WI38 (cell line): ENCODE data around the gene SNAPIN.
"Not testable (repeated sequence)": the region's sequence is repeated elsewhere in the genome, so short reads cannot be mapped to it uniquely, and the experiment has no call there.

Experiments
- H3K4me3 ChIP-seq: 2 replicates; pipeline ENCODE4 v1.5.1; 2011; ENCODE audit warnings: low read depth, mild to moderate bottlenecking, control low read depth, low read length
- TF ChIP-seq, protein P1 (sequence below): IDR thresholded peaks from 2 replicates; pipeline ENCODE4 v1.5.1; 2012; ENCODE audit warnings: low read depth, mild to moderate bottlenecking, control low read depth, low read length

Gene SNAPIN

DNA sequence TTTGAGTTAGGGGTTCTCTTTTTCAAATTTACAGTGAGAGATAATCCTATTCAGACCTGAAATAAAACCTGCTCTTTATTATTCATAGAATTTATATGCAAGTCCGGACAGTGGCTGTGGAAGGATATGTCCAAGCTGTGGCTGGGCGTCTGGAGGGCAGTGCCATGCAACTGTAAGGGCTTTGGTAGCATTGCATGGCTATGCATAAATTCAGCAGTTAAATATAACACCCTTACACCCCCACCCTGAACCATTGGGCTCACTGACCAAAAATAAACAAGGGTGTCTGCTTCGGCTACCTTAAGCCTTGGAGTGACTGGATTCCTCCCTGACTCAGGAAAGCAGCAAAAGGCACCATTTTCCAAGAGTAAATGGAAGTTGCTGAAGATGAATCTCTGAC lies 19.2 kb upstream of the SNAPIN start:
- TF ChIP-seq, protein P1, sequence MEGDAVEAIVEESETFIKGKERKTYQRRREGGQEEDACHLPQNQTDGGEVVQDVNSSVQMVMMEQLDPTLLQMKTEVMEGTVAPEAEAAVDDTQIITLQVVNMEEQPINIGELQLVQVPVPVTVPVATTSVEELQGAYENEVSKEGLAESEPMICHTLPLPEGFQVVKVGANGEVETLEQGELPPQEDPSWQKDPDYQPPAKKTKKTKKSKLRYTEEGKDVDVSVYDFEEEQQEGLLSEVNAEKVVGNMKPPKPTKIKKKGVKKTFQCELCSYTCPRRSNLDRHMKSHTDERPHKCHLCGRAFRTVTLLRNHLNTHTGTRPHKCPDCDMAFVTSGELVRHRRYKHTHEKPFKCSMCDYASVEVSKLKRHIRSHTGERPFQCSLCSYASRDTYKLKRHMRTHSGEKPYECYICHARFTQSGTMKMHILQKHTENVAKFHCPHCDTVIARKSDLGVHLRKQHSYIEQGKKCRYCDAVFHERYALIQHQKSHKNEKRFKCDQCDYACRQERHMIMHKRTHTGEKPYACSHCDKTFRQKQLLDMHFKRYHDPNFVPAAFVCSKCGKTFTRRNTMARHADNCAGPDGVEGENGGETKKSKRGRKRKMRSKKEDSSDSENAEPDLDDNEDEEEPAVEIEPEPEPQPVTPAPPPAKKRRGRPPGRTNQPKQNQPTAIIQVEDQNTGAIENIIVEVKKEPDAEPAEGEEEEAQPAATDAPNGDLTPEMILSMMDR: no peak
- H3K4me3 ChIP-seq: no peak overlapping the region

DNA sequence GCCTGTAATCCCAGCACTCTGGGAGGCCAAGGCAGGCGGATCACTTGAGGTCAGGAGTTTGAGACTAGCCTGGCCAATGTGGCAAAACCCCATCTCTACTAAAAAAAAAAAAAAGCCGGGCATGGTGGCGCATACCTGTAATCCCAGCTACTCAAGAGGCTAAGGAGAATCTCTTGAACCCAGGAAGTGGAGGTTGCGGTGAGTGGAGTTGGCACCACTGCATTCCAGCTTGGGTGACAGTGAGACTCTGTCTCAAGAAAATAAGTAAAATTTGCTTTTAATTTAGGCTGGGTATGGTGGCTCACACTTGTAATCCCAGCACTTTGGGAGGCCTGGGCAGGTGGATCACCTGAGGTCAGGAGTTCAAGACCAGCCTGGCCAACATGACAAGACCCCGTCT lies 18.3 kb upstream of the SNAPIN start:
- not testable (repeated sequence) for H3K4me3 ChIP-seq

DNA sequence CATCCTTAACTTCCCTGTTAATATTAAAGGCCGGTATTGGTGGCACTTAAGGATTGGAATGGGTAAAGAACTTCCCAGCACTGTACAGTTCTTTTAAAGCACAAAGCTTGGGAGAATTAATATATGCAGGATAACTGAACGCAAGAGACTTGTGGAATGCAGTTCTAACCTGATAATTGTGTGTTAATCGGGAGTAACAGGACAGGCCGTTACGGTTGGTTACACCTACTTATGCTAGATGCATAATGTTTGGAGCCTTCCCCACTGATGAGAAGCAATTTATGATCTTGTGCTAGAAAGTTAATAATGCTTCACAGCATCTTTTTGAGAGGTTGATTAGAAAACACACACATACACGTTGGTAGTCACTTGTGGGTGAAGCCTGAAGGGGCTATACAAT lies 17.6 kb upstream of the SNAPIN start:
- TF ChIP-seq, protein P1: no peak

DNA sequence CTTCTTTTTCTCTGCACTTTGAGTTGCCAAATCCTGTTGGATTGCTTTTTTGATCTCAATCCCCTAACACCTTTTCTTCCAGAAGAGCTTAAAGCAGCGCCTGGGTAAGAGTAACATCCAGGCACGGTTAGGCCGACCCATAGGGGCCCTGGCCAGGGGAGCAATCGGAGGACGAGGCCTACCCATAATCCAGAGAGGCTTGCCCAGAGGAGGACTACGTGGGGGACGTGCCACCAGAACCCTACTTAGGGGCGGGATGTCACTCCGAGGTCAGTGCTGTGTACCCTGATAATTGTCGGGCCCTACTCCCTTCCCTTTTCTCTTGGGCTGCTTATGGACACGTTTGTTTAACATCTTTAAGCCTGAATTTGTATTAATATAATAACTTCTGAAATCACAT lies 16.3 kb upstream of the SNAPIN start:
- TF ChIP-seq, protein P1: no peak
- no peak overlapping the region for H3K4me3 ChIP-seq

More for the DNA sequence above, 17.6 kb upstream of the SNAPIN start:
- no peak overlapping the region for H3K4me3 ChIP-seq

DNA sequence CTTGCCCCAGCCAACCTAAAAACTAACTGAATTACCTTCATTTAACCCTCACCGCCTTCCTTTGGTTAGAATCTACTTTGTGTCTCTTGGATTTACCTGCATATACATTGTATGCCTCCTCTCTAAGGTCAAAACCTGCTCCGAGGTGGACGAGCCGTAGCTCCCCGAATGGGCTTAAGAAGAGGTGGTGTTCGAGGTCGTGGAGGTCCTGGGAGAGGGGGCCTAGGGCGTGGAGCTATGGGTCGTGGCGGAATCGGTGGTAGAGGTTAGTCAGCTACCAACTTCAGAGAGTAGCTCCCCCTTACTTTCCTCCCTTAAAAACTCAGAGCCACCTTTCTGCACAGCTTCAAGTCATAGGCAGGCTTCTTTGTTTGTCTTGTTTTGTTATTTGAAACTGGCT lies 15.4 kb upstream of the SNAPIN start:
- TF ChIP-seq, protein P1: no peak
- no peak overlapping the region for H3K4me3 ChIP-seq

DNA sequence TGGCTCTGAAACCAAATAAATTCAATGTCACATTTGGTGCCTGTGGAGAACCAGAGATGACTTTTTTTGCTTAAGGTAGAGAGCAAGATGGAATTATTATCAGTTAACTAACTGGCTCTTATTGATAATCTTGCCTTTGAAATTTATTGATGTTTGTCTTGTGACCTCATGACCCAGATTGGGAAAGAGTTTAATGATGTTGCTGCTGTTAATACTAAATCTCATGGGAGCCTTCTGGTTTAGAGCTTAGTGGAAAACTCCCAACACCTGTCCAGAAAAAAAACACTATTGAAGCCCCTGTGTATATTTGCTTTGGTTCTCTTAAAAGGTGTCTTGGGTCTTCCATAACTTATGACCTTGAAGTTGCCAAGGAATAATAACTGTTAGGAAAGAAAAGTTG lies 14.7 kb upstream of the SNAPIN start:
- TF ChIP-seq, protein P1: no peak
- H3K4me3 ChIP-seq: no peak overlapping the region

DNA sequence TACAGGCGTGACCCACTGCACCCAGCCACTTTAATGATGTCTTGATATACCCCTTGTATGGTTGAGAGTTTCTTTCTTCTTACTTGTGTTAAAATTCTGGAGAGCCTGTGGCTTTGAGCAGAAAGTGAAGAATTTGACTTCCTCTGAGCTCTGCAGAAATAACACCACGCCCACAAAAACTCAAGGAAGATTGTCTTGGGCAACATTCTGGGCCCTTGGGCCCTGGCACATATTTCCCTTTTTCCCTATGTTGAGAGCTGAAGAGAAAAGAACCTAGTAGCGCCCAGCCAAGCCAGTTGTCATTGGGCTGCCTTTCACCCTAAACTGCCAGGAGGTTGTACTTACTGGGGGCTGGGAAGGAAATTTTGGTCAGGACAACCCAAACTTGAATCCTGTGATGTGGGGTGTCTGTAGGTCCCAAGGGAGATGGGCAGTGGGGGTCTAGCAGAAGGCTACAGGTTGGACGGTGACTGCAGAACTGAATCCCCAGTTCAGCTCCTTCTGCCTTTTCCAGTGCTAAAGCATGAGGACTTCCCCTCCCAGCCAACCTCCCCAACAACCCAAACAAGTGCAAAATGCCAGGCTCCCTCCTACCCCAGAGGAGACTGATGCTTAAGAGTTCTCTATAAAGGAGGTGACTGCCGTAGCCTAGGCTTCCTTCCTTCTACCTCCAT lies 11.7 kb upstream of the SNAPIN start:
- H3K4me3 ChIP-seq: no peak overlapping the region

DNA sequence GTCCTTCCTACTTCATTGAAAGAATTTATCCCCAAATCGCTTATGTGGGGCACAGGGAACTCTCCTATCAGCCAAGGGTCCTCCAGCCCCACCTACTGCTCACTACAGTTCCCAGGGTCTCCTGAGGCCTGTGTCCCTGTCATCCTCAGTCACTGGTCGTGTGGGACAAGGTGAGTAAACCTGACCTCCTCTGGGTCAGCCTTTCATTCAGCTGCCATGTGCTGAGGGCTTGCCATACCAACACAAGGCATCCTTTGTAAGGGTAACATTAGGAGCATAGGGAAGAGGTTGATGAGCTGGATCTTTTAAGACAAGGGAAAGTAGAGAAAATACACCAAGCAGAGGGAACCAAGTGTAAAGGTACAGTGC lies 11.2 kb upstream of the SNAPIN start:
- TF ChIP-seq, protein P1: no peak
- H3K4me3 ChIP-seq: no peak overlapping the region

More for the DNA sequence above, 11.7 kb upstream of the SNAPIN start:
- TF ChIP-seq, protein P1: no peak
